Neural progenitor cell (in vitro differentiated cells): ENCODE results near the gene UGT1A10. TPM values are rescaled to one million over a fixed set of nuclear protein-coding genes. Genes with fewer than 3 reads are reported as not detected.

Source experiments
- DNase-seq: peaks from one replicate; pipeline ENCODE4 v3.0.0-alpha.2; 2016; ENCODE audit warnings: low spot score
- H2AFZ ChIP-seq: fragments of 200-600 bp; sonication (generic); replicated peaks from 2 replicates; pipeline ENCODE4 v1.6.1; 2016; ENCODE audit warnings: antibody characterized with exemption
- H3F3A ChIP-seq: fragments of 200-600 bp; sonication (generic); 2 replicates; pipeline ENCODE4 v1.6.1; 2016; ENCODE audit warnings: antibody characterized with exemption, low read depth
- H3K27ac ChIP-seq: fragments of 200-600 bp; sonication (generic); 2 replicates; pipeline ENCODE4 v1.5.1; 2016; ENCODE audit warnings: mild to moderate bottlenecking
- H3K27me3 ChIP-seq: fragments of 200-600 bp; sonication (generic); 2 replicates; pipeline ENCODE4 v1.6.1; 2016; ENCODE audit warnings: mild to moderate bottlenecking, moderate library complexity
- H3K36me3 ChIP-seq: fragments of 200-600 bp; sonication (generic); 2 replicates; pipeline ENCODE4 v1.5.1; 2016
- H3K4me1 ChIP-seq: fragments of 200-600 bp; sonication (generic); 2 replicates; pipeline ENCODE4 v1.6.1; 2016; ENCODE audit warnings: mixed run types
- H3K4me2 ChIP-seq: fragments of 200-600 bp; sonication (generic); 2 replicates; pipeline ENCODE4 v1.6.1; 2016
- H3K4me3 ChIP-seq: fragments of 200-600 bp; sonication (generic); 2 replicates; pipeline ENCODE4 v1.5.1; 2016
- H3K79me2 ChIP-seq: fragments of 200-600 bp; sonication (generic); 2 replicates; pipeline ENCODE4 v1.6.1; 2016; ENCODE audit warnings: low read depth
- H3K9ac ChIP-seq: fragments of 200-600 bp; sonication (generic); 2 replicates; pipeline ENCODE4 v1.6.1; 2016
- H3K9me3 ChIP-seq: fragments of 200-600 bp; sonication (generic); 2 replicates; pipeline ENCODE4 v1.5.1; 2016; ENCODE audit warnings: low read depth
- H4K20me1 ChIP-seq: fragments of 200-600 bp; sonication (generic); 2 replicates; pipeline ENCODE4 v1.6.1; 2016; ENCODE audit warnings: low read depth
- H3K27ac Mint-ChIP-seq: 3 replicates; pipeline ENCODE4 v1.8.0; 2021; ENCODE audit warnings: mixed read lengths
- H3K27me3 Mint-ChIP-seq: 2 replicates; pipeline ENCODE4 v1.8.0; 2022; ENCODE audit warnings: low read depth, mild to moderate bottlenecking, inconsistent platforms, moderate library complexity, mixed read lengths; ENCODE audit not compliant: insufficient read depth
- H3K36me3 Mint-ChIP-seq: 3 replicates; pipeline ENCODE4 v1.8.0; 2021; ENCODE audit warnings: mixed read lengths
- H3K4me1 Mint-ChIP-seq: 3 replicates; pipeline ENCODE4 v1.8.0; 2021; ENCODE audit warnings: mixed read lengths
- H3K4me3 Mint-ChIP-seq: 3 replicates; pipeline ENCODE4 v1.8.0; 2021; ENCODE audit warnings: mild to moderate bottlenecking, moderate library complexity, mixed read lengths
- H3K9me3 Mint-ChIP-seq: 3 replicates; pipeline ENCODE4 v1.8.0; 2020; ENCODE audit warnings: mixed read lengths
- CTCF ChIP-seq: fragments of 200-600 bp; sonication (generic); IDR thresholded peaks from 2 replicates; pipeline ENCODE4 v1.5.1; 2017; ENCODE audit warnings: antibody characterized with exemption, mild to moderate bottlenecking
- EZH2 ChIP-seq: fragments of 200-600 bp; sonication (generic); IDR thresholded peaks from 2 replicates; pipeline ENCODE4 v1.6.1; 2017; ENCODE audit warnings: antibody characterized with exemption, mild to moderate bottlenecking, moderate library complexity
- EZH2phosphoT487 ChIP-seq: fragments of 200-600 bp; sonication (generic); IDR thresholded peaks from 2 replicates; pipeline ENCODE4 v1.6.1; 2017; ENCODE audit warnings: antibody characterized with exemption
- total RNA-seq: library from RNA; depleted of rRNA; stranded (reverse); fragments of >200 nt; gene quantifications from 2 replicates; pipeline ENCODE4 v1.2.3, GENCODE V29; 2015; ENCODE audit warnings: low replicate concordance

UGT1A10 gene
- total RNA-seq, 1 donor from 2014 or later: not detected

- Mint-ChIP-seq H3K9me3 (no peaks in the 10 kb centered on the region), H3K27ac (no peak within 1 kb of the TSS), H3K4me1 (peaks cover 5% of the 10 kb centered on the region), H3K27me3 (peaks cover 3% of the 10 kb centered on the region), H3K4me3 (peak within 1 kb of the TSS; percentile 36), H3K36me3 (no peaks in the 10 kb centered on the region)
- no peaks in the 10 kb centered on the region for H4K20me1 ChIP-seq
- no peaks in the 10 kb centered on the region for H3F3A ChIP-seq
- H3K79me2 ChIP-seq: no peaks in the 10 kb centered on the region
- H3K4me1 ChIP-seq: no peaks in the 10 kb centered on the region
- no peaks in the 10 kb centered on the region for H3K9me3 ChIP-seq
- H3K27me3 ChIP-seq: no peaks in the 10 kb centered on the region
- no peak within 1 kb of the TSS for H3K4me3 ChIP-seq
- no peak within 1 kb of the TSS for H3K4me2 ChIP-seq
- H3K36me3 ChIP-seq: no peaks in the 10 kb centered on the region
- TF ChIP-seq CTCF: no peak
- DNase-seq: no peak
- no peak within 1 kb of the TSS for H3K9ac ChIP-seq
- H3K27ac ChIP-seq: no peak within 1 kb of the TSS
- no peak within 1 kb of the TSS for H2AFZ ChIP-seq
Measured at GRCh38 chr2:233712611-233713261, 76.5 kb downstream of the UGT1A10 start, which contains the start of gene UGT1A5. UGT1A5 (plus strand) TSS chr2:233712907; CDS start chr2:233712992, 85 bp downstream.

- no peak overlapping the region for H3K4me2 ChIP-seq
- no peaks in the 10 kb centered on the region for H3K9me3 ChIP-seq
- Mint-ChIP-seq H3K4me1 (peaks cover 5% of the 10 kb centered on the region), H3K27ac (no peak overlapping the region), H3K4me3 (no peak overlapping the region), H3K27me3 (peaks cover 3% of the 10 kb centered on the region), H3K9me3 (peaks cover 2% of the 10 kb centered on the region), H3K36me3 (no peaks in the 10 kb centered on the region)
- H3K79me2 ChIP-seq: no peaks in the 10 kb centered on the region
- H3K4me3 ChIP-seq: no peak overlapping the region
- H3F3A ChIP-seq: no peaks in the 10 kb centered on the region
- H3K4me1 ChIP-seq: no peaks in the 10 kb centered on the region
- no peak overlapping the region for H3K9ac ChIP-seq
- H3K36me3 ChIP-seq: no peaks in the 10 kb centered on the region
- H3K27ac ChIP-seq: no peak overlapping the region
- no peaks in the 10 kb centered on the region for H4K20me1 ChIP-seq
- no peak for DNase-seq
- H3K27me3 ChIP-seq: no peaks in the 10 kb centered on the region
- no peak overlapping the region for H2AFZ ChIP-seq
- TF ChIP-seq EZH2phosphoT487 (no peak), CTCF (no peak), EZH2 (no peak)
Measured at GRCh38 chr2:233713262-233713615, 77.0 kb downstream of the UGT1A10 start.

GRCh38 chr2:233714121-233714520, 77.9 kb downstream of the UGT1A10 start:
- Histone ChIP-seq H3K4me2 (no peak overlapping the region), H3K4me3 (no peak overlapping the region), H3K4me1 (no peaks in the 10 kb centered on the region), H4K20me1 (no peaks in the 10 kb centered on the region), H3K79me2 (no peaks in the 10 kb centered on the region), H3K36me3 (no peaks in the 10 kb centered on the region), H3K9ac (no peak overlapping the region), H3K9me3 (no peaks in the 10 kb centered on the region), H3K27me3 (no peaks in the 10 kb centered on the region), H3K27ac (no peak overlapping the region), H3F3A (no peaks in the 10 kb centered on the region), H2AFZ (no peak overlapping the region)
- peaks cover 3% of the 10 kb centered on the region for H3K27me3 Mint-ChIP-seq
- TF ChIP-seq CTCF (no peak), EZH2 (no peak), EZH2phosphoT487 (no peak)
- no peak for DNase-seq
- H3K27ac Mint-ChIP-seq: no peak overlapping the region
- H3K4me1 Mint-ChIP-seq: peaks cover 5% of the 10 kb centered on the region
- H3K36me3 Mint-ChIP-seq: no peaks in the 10 kb centered on the region
- H3K9me3 Mint-ChIP-seq: peaks cover 8% of the 10 kb centered on the region
- no peak overlapping the region for H3K4me3 Mint-ChIP-seq
